ENCODE data around the gene TDRD9. TPM values are rescaled to one million over a fixed set of nuclear protein-coding genes. Genes with fewer than 3 reads are reported as not detected.

The TDRD9 gene
- total RNA-seq, 2 donors from 2014 or later: 12.0 TPM; not detected in 1

DNA sequence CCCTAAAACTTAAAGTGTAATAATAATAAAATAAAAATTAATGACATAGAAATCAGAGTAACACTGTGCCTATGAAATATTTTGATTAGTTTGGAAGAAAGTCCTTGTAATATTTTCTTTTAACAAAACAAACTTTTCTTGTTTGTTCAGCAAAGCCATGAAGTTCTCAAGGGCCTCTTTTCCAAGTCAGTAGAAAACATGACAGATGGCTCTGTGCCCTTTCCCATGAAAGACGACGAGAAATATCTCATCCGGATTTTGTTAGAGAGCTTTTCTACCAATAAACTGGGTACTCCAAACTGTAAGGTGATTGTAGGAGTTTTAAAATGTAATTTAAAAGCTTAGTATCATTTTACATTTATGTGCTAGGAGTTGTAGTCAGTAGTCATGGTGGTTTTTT, 102.7 kb downstream of the TDRD9 start:
- ATAC-seq (ENCODE audit: insufficient number of reproducible peaks, low FRiP score, low read depth) (no peak), DNase-seq (ENCODE audit: low spot score) (no peak)
- Histone ChIP-seq H3K4me3 (no peak overlapping the region), H3K27ac (no peak overlapping the region), H3K36me3 (no peaks in the 10 kb centered on the region), H3K27me3 (replicated peaks; ENCODE audit: insufficient read depth) (no peaks in the 10 kb centered on the region), H3K9me3 (no peaks in the 10 kb centered on the region), H3K4me1 (ENCODE audit: control insufficient read depth in 1 of 2, low read depth in 2 of 2) (peaks cover 0 to 9% of the 10 kb centered on the region in 2 donors)
- TF ChIP-seq, protein P1, sequence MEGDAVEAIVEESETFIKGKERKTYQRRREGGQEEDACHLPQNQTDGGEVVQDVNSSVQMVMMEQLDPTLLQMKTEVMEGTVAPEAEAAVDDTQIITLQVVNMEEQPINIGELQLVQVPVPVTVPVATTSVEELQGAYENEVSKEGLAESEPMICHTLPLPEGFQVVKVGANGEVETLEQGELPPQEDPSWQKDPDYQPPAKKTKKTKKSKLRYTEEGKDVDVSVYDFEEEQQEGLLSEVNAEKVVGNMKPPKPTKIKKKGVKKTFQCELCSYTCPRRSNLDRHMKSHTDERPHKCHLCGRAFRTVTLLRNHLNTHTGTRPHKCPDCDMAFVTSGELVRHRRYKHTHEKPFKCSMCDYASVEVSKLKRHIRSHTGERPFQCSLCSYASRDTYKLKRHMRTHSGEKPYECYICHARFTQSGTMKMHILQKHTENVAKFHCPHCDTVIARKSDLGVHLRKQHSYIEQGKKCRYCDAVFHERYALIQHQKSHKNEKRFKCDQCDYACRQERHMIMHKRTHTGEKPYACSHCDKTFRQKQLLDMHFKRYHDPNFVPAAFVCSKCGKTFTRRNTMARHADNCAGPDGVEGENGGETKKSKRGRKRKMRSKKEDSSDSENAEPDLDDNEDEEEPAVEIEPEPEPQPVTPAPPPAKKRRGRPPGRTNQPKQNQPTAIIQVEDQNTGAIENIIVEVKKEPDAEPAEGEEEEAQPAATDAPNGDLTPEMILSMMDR (IDR thresholded peaks at IDR 0.05): no peak

DNA sequence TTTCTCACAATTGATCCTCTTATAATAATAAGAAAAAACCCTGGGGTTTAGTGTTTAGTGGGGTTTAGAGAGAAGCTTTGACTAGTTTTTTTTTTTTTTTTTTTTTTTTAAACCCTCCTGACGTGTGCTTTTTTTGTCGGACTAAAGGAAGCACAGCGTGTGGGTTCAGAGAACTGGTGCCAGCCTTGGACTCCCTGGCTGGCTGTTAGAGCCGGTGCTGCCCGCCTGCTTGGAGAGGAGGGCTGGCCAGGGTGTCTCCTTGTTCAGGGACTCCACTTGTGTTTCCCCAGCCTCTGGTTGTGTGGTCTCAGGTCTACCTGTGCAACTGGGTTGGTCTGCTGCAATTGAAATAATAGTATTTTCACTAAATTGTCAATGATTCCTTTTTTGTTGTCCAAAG, 103.1 kb downstream of the TDRD9 start:
- DNase-seq (ENCODE audit: low spot score) (no peak), ATAC-seq (ENCODE audit: insufficient number of reproducible peaks, low FRiP score, low read depth) (no peak)
- Histone ChIP-seq H3K9me3 (no peaks in the 10 kb centered on the region), H3K27me3 (replicated peaks; ENCODE audit: insufficient read depth) (no peaks in the 10 kb centered on the region), H3K4me3 (no peak overlapping the region), H3K4me1 (ENCODE audit: control insufficient read depth in 1 of 2, low read depth in 2 of 2) (peaks cover 0 to 9% of the 10 kb centered on the region in 2 donors), H3K27ac (no peak overlapping the region), H3K36me3 (no peaks in the 10 kb centered on the region)
- TF ChIP-seq, protein P1 (IDR thresholded peaks at IDR 0.05): no peak

DNA sequence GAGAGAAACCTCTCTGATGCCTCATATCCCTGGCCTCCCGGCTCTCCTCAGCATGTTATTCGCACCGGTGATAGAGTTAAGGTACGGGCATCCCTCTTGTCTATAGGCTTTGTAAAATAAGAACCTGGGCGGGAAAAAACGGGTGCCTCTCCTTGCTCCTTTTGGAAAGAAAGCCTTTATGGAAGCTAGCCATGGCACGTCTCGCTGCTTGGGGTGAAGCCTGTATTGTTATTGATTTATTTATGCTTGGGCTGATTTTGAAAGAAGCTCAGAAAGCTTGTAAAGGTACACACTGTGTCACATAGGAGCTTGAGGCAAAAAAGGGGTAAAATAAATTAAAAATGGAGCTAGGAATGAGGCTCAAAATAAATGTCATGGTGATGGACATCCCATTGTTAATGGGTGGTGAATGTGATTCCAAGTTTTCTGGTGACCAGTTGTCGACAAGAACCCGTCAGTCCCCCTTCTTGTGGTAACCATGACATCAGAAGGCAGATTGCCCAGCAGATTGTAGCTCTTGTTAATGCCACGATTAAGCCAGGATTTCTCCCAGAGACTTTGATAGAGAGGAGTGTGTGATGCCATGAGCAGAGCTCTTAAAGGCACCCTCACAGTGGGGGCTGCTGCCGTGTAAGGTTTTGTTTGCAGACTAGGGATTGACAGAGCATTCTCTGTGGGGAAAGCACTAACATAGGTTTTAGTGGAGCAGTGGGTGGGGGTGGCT, 106.9 kb downstream of the TDRD9 start:
- no peak for DNase-seq (ENCODE audit: low spot score)
- Histone ChIP-seq H3K4me1 (ENCODE audit: control insufficient read depth in 1 of 2, low read depth in 2 of 2) (peaks cover 0 to 9% of the 10 kb centered on the region in 2 donors), H3K9me3 (no peaks in the 10 kb centered on the region), H3K4me3 (no peak overlapping the region), H3K27me3 (replicated peaks; ENCODE audit: insufficient read depth) (no peaks in the 10 kb centered on the region), H3K36me3 (no peaks in the 10 kb centered on the region), H3K27ac (no peak overlapping the region)
- TF ChIP-seq, protein P1 (IDR thresholded peaks at IDR 0.05): no peak
- no peak for ATAC-seq (ENCODE audit: insufficient number of reproducible peaks, low FRiP score, low read depth)

DNA sequence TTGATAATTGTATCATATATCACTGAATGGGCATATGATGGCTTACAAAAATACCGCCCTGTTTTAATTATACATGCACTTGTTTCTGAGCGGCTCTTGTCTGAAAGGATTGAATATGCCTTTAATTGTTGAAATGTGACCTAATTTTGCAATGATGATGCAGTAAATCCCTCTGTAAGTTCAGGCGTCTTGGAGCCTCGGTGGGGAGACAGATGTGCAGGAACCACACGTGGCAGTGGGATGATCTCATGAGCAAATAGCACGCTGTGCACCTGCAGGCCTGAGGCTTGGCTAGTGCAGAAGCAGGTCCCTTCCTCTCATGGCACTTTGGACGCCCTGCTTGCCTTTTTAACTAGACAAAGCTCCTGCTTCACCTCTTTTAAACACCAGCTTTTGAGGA, 108.0 kb downstream of the TDRD9 start:
- H3K27me3 ChIP-seq (replicated peaks; ENCODE audit: insufficient read depth): no peaks in the 10 kb centered on the region
- H3K4me3 ChIP-seq: no peak overlapping the region
- H3K27ac ChIP-seq: no peak overlapping the region
- no peaks in the 10 kb centered on the region for H3K36me3 ChIP-seq
- H3K9me3 ChIP-seq: no peaks in the 10 kb centered on the region
- DNase-seq (ENCODE audit: low spot score) (no peak), ATAC-seq (ENCODE audit: insufficient number of reproducible peaks, low FRiP score, low read depth) (no peak)
- peaks cover 0 to 6% of the 10 kb centered on the region in 2 donors for H3K4me1 ChIP-seq (ENCODE audit: control insufficient read depth in 1 of 2, low read depth in 2 of 2)
- TF ChIP-seq, protein P1 (IDR thresholded peaks at IDR 0.05): no peak

- Histone ChIP-seq H3K27me3 (replicated peaks; ENCODE audit: insufficient read depth) (no peaks in the 10 kb centered on the region), H3K36me3 (no peaks in the 10 kb centered on the region), H3K4me3 (no peak overlapping the region), H3K27ac (no peak overlapping the region), H3K4me1 (ENCODE audit: control insufficient read depth in 1 of 2, low read depth in 2 of 2) (no peaks in the 10 kb centered on the region), H3K9me3 (no peaks in the 10 kb centered on the region)
- ATAC-seq (ENCODE audit: insufficient number of reproducible peaks, low FRiP score, low read depth) (no peak), DNase-seq (ENCODE audit: low spot score) (no peak)
- TF ChIP-seq, protein P1 (IDR thresholded peaks at IDR 0.05): no peak
These were observed 108.8 kb downstream of the TDRD9 start for GRCh38 chr14:104037074-104037473.
